Parathyroid adenoma (tissue), 2 donors: Measurements from ENCODE around the gene BUD13.

ENCODE experiments used
- H2AFZ ChIP-seq: fragments of 300-600 bp; sonication (generic); one replicate; pipeline ENCODE4 v1.7.0; 2017; ENCODE audit warnings: antibody characterized with exemption, mild to moderate bottlenecking
- H3K27ac ChIP-seq: fragments of 300-600 bp; sonication (generic); one replicate; pipeline ENCODE4 v1.7.0; 2017
- H3K27me3 ChIP-seq: fragments of 300-600 bp; sonication (generic); one replicate; pipeline ENCODE4 v1.7.0; 2017; ENCODE audit warnings: low read length; ENCODE audit not compliant: control insufficient read depth, insufficient read depth
- H3K36me3 ChIP-seq: fragments of 300-600 bp; sonication (generic); one replicate; pipeline ENCODE4 v1.7.0; 2017; ENCODE audit warnings: low read length; ENCODE audit not compliant: control insufficient read depth, insufficient read depth
- H3K4me1 ChIP-seq: fragments of 300-600 bp; sonication (generic); one replicate; pipeline ENCODE4 v1.7.0; 2017; ENCODE audit warnings: control low read depth
- H3K4me2 ChIP-seq: fragments of 300-600 bp; sonication (generic); one replicate; pipeline ENCODE4 v1.7.0; 2017; ENCODE audit warnings: low read length
- H3K4me3 ChIP-seq: fragments of 300-600 bp; sonication (generic); one replicate; pipeline ENCODE4 v1.7.0; 2017; ENCODE audit warnings: low read depth, low read length
- H3K79me2 ChIP-seq: fragments of 300-600 bp; sonication (generic); one replicate; pipeline ENCODE4 v1.7.0; 2017; ENCODE audit warnings: control low read depth
- H3K9ac ChIP-seq: fragments of 300-600 bp; sonication (generic); one replicate; pipeline ENCODE4 v1.7.0; 2017; ENCODE audit warnings: mild to moderate bottlenecking
- H3K9me3 ChIP-seq: fragments of 300-600 bp; sonication (generic); one replicate; pipeline ENCODE4 v1.7.0; 2017; ENCODE audit warnings: low read length; ENCODE audit not compliant: control insufficient read depth
- TF ChIP-seq, protein P1 (sequence below): fragments of 300-600 bp; sonication (generic); IDR thresholded peaks from one replicate; pipeline ENCODE4 v1.7.0; 2017; ENCODE audit warnings: antibody characterized with exemption, mild to moderate bottlenecking
- donor health status: primary hyperparathyroidism.

BUD13 gene

DNA sequence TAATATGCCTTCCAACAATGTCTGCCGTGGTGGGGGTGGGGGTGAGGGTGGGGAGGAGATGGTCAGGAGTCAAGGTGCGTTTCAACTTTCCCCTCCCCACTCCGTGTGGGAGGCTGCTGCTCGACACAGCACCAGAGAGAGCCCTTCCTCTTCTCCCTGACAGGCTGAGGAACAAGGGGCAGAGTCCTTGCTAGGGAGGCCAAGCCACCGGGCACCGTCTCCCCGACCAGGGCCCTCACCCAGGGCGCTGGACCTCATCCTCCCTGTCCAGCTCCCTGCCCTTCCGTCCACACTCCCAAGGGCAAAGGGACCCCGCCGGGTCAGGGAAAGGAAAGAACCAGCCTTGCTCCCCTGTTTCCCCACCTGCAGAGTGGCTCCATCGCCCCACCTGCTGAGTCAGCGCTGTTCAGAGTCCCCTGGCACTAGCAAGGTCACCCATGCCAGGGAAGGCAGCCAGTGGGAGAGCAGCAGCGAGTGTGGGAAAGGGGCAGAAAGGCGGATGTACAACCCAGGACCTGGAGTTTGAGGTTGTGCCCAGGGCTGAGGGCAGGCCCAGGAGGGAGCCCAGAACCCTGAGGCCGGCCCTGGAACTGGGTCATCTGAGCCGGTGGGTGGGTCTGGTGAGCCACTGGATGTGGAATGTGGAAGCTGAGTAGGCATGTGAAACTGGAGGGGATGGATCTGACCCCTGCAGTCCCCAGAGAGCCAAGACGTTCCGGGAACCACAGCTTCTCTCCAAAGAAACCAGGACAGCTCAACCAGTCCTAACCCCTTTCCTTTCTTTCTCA, 47.2 kb downstream of the BUD13 start:
- TF ChIP-seq, protein P1, sequence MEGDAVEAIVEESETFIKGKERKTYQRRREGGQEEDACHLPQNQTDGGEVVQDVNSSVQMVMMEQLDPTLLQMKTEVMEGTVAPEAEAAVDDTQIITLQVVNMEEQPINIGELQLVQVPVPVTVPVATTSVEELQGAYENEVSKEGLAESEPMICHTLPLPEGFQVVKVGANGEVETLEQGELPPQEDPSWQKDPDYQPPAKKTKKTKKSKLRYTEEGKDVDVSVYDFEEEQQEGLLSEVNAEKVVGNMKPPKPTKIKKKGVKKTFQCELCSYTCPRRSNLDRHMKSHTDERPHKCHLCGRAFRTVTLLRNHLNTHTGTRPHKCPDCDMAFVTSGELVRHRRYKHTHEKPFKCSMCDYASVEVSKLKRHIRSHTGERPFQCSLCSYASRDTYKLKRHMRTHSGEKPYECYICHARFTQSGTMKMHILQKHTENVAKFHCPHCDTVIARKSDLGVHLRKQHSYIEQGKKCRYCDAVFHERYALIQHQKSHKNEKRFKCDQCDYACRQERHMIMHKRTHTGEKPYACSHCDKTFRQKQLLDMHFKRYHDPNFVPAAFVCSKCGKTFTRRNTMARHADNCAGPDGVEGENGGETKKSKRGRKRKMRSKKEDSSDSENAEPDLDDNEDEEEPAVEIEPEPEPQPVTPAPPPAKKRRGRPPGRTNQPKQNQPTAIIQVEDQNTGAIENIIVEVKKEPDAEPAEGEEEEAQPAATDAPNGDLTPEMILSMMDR = no peak
- Histone ChIP-seq H3K4me3 (no peak overlapping the region), H3K27ac (no peak overlapping the region)

DNA sequence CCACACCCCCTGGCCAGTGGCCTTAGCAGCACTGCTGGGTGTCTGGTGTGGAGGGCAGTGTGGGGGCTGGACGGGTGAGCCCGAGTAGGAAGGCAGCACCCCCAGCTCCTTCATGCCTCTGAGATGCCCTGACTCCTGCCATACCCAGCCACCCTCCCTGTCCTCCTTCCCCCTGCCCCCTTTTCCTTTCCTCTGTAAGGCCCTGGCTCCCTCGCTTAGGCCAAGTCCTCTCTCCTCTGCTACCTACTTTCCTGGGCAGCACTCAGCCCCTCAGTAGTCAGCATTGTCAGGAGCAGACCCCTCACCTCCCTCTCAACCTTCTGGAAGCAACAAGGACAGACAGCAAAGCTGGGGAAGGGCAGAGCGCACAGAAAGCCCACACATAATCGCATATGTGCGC, 48.0 kb downstream of the BUD13 start:
- no peaks in the 10 kb centered on the region for H3K36me3 ChIP-seq
- H3K27me3 ChIP-seq = no peaks in the 10 kb centered on the region
- H3K4me3 ChIP-seq = no peak overlapping the region
- TF ChIP-seq, protein P1 = no peak
- H3K79me2 ChIP-seq = no peaks in the 10 kb centered on the region
- H2AFZ ChIP-seq = no peak overlapping the region
- H3K9me3 ChIP-seq = no peaks in the 10 kb centered on the region
- H3K4me2 ChIP-seq = no peak overlapping the region
- no peak overlapping the region for H3K9ac ChIP-seq
- H3K27ac ChIP-seq = no peak overlapping the region
- no peaks in the 10 kb centered on the region for H3K4me1 ChIP-seq

More for the DNA sequence above, 47.2 kb downstream of the BUD13 start:
- Histone ChIP-seq H3K36me3 (no peaks in the 10 kb centered on the region), H3K9ac (no peak overlapping the region), H3K9me3 (no peaks in the 10 kb centered on the region), H3K79me2 (no peaks in the 10 kb centered on the region), H3K4me1 (no peaks in the 10 kb centered on the region), H3K27me3 (no peaks in the 10 kb centered on the region), H2AFZ (no peak overlapping the region), H3K4me2 (no peak overlapping the region)

DNA sequence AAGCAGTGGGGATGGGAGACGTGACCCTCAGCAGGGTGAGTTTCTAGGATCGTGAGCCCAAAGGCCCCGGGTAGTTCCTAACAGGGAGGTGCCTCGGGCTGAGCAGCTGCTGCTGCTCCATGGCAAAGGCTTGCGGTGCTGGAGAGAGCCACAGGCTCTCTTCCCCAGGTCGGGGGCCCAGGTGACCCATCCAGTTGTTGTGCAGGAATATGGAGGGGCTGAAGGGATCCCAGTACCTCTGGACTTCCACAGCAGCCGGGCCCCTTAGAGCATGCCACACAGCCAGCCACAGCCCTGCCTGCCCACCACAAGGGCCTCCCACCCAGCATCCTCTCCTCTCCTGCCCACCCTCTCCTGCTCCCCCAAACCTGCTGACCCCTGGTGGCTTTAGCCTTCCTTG, 49.3 kb downstream of the BUD13 start:
- Histone ChIP-seq H3K36me3 (no peaks in the 10 kb centered on the region), H3K9ac (no peak overlapping the region), H3K79me2 (no peaks in the 10 kb centered on the region), H3K9me3 (no peaks in the 10 kb centered on the region), H3K27ac (no peak overlapping the region), H3K4me1 (no peaks in the 10 kb centered on the region), H3K27me3 (no peaks in the 10 kb centered on the region), H3K4me2 (no peak overlapping the region), H2AFZ (no peak overlapping the region), H3K4me3 (no peak overlapping the region)
- TF ChIP-seq, protein P1 = no peak

DNA sequence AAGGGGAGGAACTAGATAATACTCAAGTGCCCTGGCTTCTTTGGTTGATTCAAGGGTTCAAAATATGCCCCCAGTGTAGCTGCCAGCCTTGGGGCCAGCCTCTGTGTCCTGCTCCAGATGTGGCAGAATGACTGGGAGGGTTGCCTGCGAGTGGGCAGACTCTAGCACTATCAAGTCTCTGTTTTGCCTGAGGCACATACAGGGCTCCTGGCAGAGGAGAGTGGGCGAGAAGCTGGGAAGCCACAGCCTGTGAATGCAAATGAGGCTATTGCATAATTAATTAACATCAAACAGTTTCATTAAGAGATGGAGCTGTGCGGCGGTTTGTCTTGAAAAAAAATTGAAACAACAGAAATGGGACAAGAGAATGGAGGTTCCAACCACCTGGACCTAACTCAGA, 50.8 kb downstream of the BUD13 start:
- Histone ChIP-seq H3K27ac (no peak overlapping the region), H3K4me3 (no peak overlapping the region), H3K4me1 (no peaks in the 10 kb centered on the region), H3K4me2 (no peak overlapping the region), H2AFZ (no peak overlapping the region), H3K36me3 (no peaks in the 10 kb centered on the region), H3K9me3 (no peaks in the 10 kb centered on the region), H3K27me3 (no peaks in the 10 kb centered on the region), H3K79me2 (no peaks in the 10 kb centered on the region), H3K9ac (no peak overlapping the region)
- TF ChIP-seq, protein P1 = no peak

DNA sequence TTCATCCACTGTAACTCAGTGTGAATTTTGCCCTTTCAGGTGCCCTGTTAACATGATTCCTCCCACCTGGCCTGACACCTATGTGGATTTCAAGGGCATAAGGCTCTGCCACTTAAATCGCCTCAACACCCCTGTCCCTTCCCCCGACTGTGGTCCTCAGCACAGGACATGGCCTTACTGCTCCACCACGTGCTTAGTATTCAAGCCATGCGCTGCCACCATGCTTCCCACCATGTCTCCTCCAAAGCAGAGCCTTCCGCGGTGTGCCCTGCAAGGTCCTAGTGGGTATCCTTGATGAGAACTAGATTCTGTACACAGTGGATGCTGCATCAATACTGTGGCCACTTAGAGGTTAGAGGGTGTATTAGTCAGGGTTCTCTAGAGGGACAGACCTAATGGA, 51.9 kb downstream of the BUD13 start:
- Histone ChIP-seq H2AFZ (no peak overlapping the region), H3K36me3 (no peaks in the 10 kb centered on the region), H3K4me1 (no peaks in the 10 kb centered on the region), H3K79me2 (no peaks in the 10 kb centered on the region), H3K9ac (no peak overlapping the region), H3K9me3 (no peaks in the 10 kb centered on the region), H3K4me2 (no peak overlapping the region), H3K27me3 (no peaks in the 10 kb centered on the region), H3K4me3 (no peak overlapping the region), H3K27ac (no peak overlapping the region)
- TF ChIP-seq, protein P1 = no peak
